Stomach (tissue), 9 donors: ENCODE results near the gene PLPPR4. TPM values are rescaled to one million over a fixed set of nuclear protein-coding genes. Genes with fewer than 3 reads are reported as not detected.

ENCODE experiments used
- DNase-seq, 2 donors: peaks; one replicate each; pipeline versions ENCODE4 v3.0.0 to v3.0.0-alpha.2; 2013 to 2019
- H3K27ac ChIP-seq, 5 donors: fragments of 200-600 bp in 4 of 5; sonication (generic) in 4 of 5; one replicate each; pipeline ENCODE4 v1.5.1; 2013 to 2019; ENCODE audit warnings: mild to moderate bottlenecking in 1 of 5, moderate library complexity in 1 of 5
- H3K27me3 ChIP-seq, 3 donors: fragments of 200-600 bp; sonication (generic); one replicate each; pipeline ENCODE4 v1.5.1; 2017 to 2019; ENCODE audit warnings: mixed run types in 1 of 3
- H3K36me3 ChIP-seq, 4 donors: fragments of 200-600 bp; sonication (generic); 1 replicate in 3 of 4; 2 replicates in 1 of 4; pipeline ENCODE4 v1.5.1; 2016 to 2019
- H3K4me1 ChIP-seq, 4 donors: fragments of 200-600 bp; sonication (generic); one replicate each; pipeline ENCODE4 v1.5.1; 2016 to 2019
- H3K4me3 ChIP-seq, 4 donors: fragments of 200-600 bp; sonication (generic) in 3 of 4; one replicate each; pipeline ENCODE4 v1.5.1; 2016 to 2019; ENCODE audit warnings: mild to moderate bottlenecking in 1 of 4
- H3K9me3 ChIP-seq, 4 donors: fragments of 200-600 bp; sonication (generic); one replicate each; pipeline ENCODE4 v1.5.1; 2016 to 2019
- CTCF ChIP-seq, 7 experiments: fragments of 450-650 bp in 4 of 7; fragments of 200-600 bp in 3 of 7; sonication (generic) in 3 of 7; IDR thresholded peaks; one replicate each; pipeline ENCODE4 v1.5.1; 2016 to 2019; ENCODE audit warnings: antibody characterized with exemption in 7 of 7, control low read depth in 2 of 7, mild to moderate bottlenecking in 1 of 7
- EP300 ChIP-seq: sonication (generic); formaldehyde crosslinking; IDR thresholded peaks from one replicate; pipeline ENCODE4 v1.6.1; 2017; ENCODE audit warnings: antibody characterized with exemption
- POLR2A ChIP-seq, 4 donors: fragments of 450-650 bp; IDR thresholded peaks; one replicate each; pipeline ENCODE4 v1.6.1; 2016; ENCODE audit warnings: antibody characterized with exemption in 4 of 4, control low read depth in 2 of 4, mild to moderate bottlenecking in 1 of 4, moderate library complexity in 1 of 4
- POLR2AphosphoS5 ChIP-seq, 3 donors: sonication (generic); formaldehyde crosslinking; IDR thresholded peaks; one replicate each; pipeline ENCODE4 v1.6.1; 2016; ENCODE audit warnings: antibody characterized with exemption in 3 of 3
- WGBS, 5 donors: extraction: QIAGEN DNeasy Blood & Tissue Kit in 3 of 5; methylation state at CpG; one replicate each; pipeline versions ENCODE4 v1.1.5 to v1.1.7; 2013 to 2018; 5-methylcytosine and 5-hydroxymethylcytosine counted together
- intact Hi-C: fragments of 100-400 bp; cut with DNase I; formaldehyde crosslinking; loops from one replicate; pipeline ENCODE4 v1.15.1; 2023; ENCODE audit warnings: low total_unique reads
- polyA plus RNA-seq, 3 donors: library from polyadenylated mRNA; stranded (reverse); fragments of 200-250 nt; gene quantifications; one replicate each; pipeline ENCODE4 v1.2.3, GENCODE V29; 2013
- total RNA-seq, 5 donors: library from RNA; depleted of rRNA; stranded (reverse); fragments of >200 nt; gene quantifications; one replicate each; pipeline versions ENCODE4 v1.1.0 to v1.2.3, GENCODE V29; 2014 to 2016
- donor health status: healthy with polysubstance abuse.
- donor health status: Bipolar disorder and iron deficiency.
- donor health status: healthy.

The PLPPR4 gene
- total and polyA plus RNA-seq, 8 donors, result 0.33 to 3.1 (median 0.58) TPM; not detected in 5

GRCh38 chr1:99292886-99293285, 28.6 kb downstream of the PLPPR4 start:
- H3K27ac ChIP-seq, result no peak overlapping the region
- DNase-seq, result no peak
- no peaks in the 10 kb centered on the region for H3K4me1 ChIP-seq
- H3K9me3 ChIP-seq, result peaks cover 0 to 7% (median 3%) of the 10 kb centered on the region in 4 donors
- H3K4me3 ChIP-seq, result no peak overlapping the region
- no peaks in the 10 kb centered on the region for H3K27me3 ChIP-seq
- WGBS, 5 donors, result 63 to 74% (median 68%) methylated on average over 6 of the region's 6 CpGs
- intact Hi-C loops, result no loop called here
- H3K36me3 ChIP-seq, result no peaks in the 10 kb centered on the region
- no peak for TF ChIP-seq EP300
- TF ChIP-seq CTCF (IDR thresholded peaks at IDR 0.05), result no peak
- no peak for TF ChIP-seq POLR2AphosphoS5 (IDR thresholded peaks at IDR 0.05)
- TF ChIP-seq POLR2A (IDR thresholded peaks at IDR 0.05), result no peak

- Histone ChIP-seq H3K9me3 (no peaks in the 10 kb centered on the region), H3K4me3 (no peak overlapping the region), H3K36me3 (no peaks in the 10 kb centered on the region), H3K27me3 (no peaks in the 10 kb centered on the region), H3K4me1 (no peaks in the 10 kb centered on the region), H3K27ac (no peak overlapping the region)
- TF ChIP-seq POLR2AphosphoS5 (IDR thresholded peaks at IDR 0.05) (no peak), EP300 (no peak), POLR2A (IDR thresholded peaks at IDR 0.05) (no peak), CTCF (IDR thresholded peaks at IDR 0.05) (no peak)
- DNase-seq, result no peak
- intact Hi-C loops, result no loop called here
- WGBS, 5 donors, result 92 to 97% (median 93%) methylated on average over 2 of the region's 2 CpGs
Measured at GRCh38 chr1:99297923-99298322, 33.6 kb downstream of the PLPPR4 start.

- no peak for DNase-seq
- Histone ChIP-seq H3K27me3 (no peaks in the 10 kb centered on the region), H3K36me3 (no peaks in the 10 kb centered on the region), H3K9me3 (no peaks in the 10 kb centered on the region), H3K4me1 (no peaks in the 10 kb centered on the region), H3K4me3 (no peak overlapping the region), H3K27ac (no peak overlapping the region)
- TF ChIP-seq POLR2A (IDR thresholded peaks at IDR 0.05), result no peak
- TF ChIP-seq EP300, result no peak
- TF ChIP-seq POLR2AphosphoS5 (IDR thresholded peaks at IDR 0.05), result no peak
- no peak for TF ChIP-seq CTCF (IDR thresholded peaks at IDR 0.05)
- intact Hi-C loops, result no loop called here
- WGBS, 5 donors, result 87 to 94% (median 91%) methylated on average over 5 of the region's 5 CpGs
Measured at GRCh38 chr1:99304725-99305282, 40.5 kb downstream of the PLPPR4 start.

- 82 to 91% (median 84%) methylated on average over 7 of the region's 7 CpGs for WGBS, 5 donors
- no peaks in the 10 kb centered on the region for H3K4me1 ChIP-seq
- no peak overlapping the region for H3K4me3 ChIP-seq
- intact Hi-C loops, result no loop called here
- H3K27ac ChIP-seq, result no peak overlapping the region
- no peaks in the 10 kb centered on the region for H3K36me3 ChIP-seq
- DNase-seq, result no peak
- TF ChIP-seq POLR2A (IDR thresholded peaks at IDR 0.05) (no peak), POLR2AphosphoS5 (IDR thresholded peaks at IDR 0.05) (no peak), EP300 (no peak), CTCF (IDR thresholded peaks at IDR 0.05) (no peak)
- H3K9me3 ChIP-seq, result no peaks in the 10 kb centered on the region
- no peaks in the 10 kb centered on the region for H3K27me3 ChIP-seq
Measured at GRCh38 chr1:99305626-99306025, 41.3 kb downstream of the PLPPR4 start.
